ENCODE data around the gene FAM174B.

DNA sequence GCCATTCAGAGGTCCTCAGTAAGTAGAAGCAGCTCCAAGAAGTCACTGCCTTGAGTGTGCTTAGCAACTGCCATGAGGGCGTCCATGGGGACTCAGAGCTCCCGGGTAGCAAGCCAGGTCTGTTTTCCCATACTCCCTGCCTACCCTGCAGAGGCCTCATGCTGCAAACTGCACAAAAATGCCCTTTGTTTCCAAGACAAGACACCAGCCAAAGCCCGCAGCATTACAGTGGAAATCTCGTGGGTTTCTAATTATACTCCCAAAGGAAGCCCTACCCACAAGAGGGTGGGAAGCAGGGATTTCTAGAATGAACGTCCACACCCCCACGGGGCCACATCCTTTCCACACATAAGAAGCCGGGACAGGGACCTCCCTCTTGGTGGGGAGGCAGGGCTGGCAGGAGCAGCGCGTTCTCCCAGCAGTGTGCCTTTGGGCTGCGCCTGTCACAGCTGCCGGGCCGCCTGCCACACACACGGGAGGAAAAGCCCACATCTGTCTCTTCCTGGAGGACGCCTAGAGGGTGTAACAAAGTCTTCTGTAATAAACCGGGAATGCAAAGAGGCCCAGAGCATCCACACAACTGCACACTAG lies 31.1 kb downstream of the FAM174B start:
- TF ChIP-seq, protein P1, sequence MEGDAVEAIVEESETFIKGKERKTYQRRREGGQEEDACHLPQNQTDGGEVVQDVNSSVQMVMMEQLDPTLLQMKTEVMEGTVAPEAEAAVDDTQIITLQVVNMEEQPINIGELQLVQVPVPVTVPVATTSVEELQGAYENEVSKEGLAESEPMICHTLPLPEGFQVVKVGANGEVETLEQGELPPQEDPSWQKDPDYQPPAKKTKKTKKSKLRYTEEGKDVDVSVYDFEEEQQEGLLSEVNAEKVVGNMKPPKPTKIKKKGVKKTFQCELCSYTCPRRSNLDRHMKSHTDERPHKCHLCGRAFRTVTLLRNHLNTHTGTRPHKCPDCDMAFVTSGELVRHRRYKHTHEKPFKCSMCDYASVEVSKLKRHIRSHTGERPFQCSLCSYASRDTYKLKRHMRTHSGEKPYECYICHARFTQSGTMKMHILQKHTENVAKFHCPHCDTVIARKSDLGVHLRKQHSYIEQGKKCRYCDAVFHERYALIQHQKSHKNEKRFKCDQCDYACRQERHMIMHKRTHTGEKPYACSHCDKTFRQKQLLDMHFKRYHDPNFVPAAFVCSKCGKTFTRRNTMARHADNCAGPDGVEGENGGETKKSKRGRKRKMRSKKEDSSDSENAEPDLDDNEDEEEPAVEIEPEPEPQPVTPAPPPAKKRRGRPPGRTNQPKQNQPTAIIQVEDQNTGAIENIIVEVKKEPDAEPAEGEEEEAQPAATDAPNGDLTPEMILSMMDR (IDR thresholded peaks at IDR 0.05) = no peak
- TF ChIP-seq EP300 (IDR thresholded peaks at IDR 0.05) (no peak), POLR2A (IDR thresholded peaks at IDR 0.05) (no peak)
